Epithelial cell of proximal tubule (primary cell): ENCODE measurements around the gene TPMT. TPM values are rescaled to one million over a fixed set of nuclear protein-coding genes. Genes with fewer than 3 reads are reported as not detected.
"Not testable (repeated sequence)": the region's sequence is repeated elsewhere in the genome, so short reads cannot be mapped to it uniquely, and the experiment has no call there.

Experiments used
- DNase-seq: peaks from one replicate; pipeline ENCODE4 v3.0.0-alpha.2; 2011; ENCODE audit warnings: low read depth
- H3K4me3 ChIP-seq: 2 replicates; pipeline ENCODE4 v1.5.1; 2011; ENCODE audit warnings: low read depth, mild to moderate bottlenecking, low read length
- CTCF ChIP-seq: conservative IDR thresholded peaks from 2 replicates; pipeline ENCODE4 v1.5.1; 2012; ENCODE audit warnings: low read depth, mild to moderate bottlenecking, low read length
- total RNA-seq: library from RNA; depleted of rRNA; stranded (reverse); fragments of >200 nt; gene quantifications from 2 replicates; pipeline ENCODE4 v1.2.3, GENCODE V29; 2015

The TPMT gene
- total RNA-seq, 1 donor from 2014 or later = 13.2 TPM

GRCh38 chr6:18155864-18156421, 1.1 kb upstream of the TPMT start:
- peak overlapping the region; percentile 97 for H3K4me3 ChIP-seq
- no peak for DNase-seq
- peak; percentile 44 for TF ChIP-seq CTCF

DNA sequence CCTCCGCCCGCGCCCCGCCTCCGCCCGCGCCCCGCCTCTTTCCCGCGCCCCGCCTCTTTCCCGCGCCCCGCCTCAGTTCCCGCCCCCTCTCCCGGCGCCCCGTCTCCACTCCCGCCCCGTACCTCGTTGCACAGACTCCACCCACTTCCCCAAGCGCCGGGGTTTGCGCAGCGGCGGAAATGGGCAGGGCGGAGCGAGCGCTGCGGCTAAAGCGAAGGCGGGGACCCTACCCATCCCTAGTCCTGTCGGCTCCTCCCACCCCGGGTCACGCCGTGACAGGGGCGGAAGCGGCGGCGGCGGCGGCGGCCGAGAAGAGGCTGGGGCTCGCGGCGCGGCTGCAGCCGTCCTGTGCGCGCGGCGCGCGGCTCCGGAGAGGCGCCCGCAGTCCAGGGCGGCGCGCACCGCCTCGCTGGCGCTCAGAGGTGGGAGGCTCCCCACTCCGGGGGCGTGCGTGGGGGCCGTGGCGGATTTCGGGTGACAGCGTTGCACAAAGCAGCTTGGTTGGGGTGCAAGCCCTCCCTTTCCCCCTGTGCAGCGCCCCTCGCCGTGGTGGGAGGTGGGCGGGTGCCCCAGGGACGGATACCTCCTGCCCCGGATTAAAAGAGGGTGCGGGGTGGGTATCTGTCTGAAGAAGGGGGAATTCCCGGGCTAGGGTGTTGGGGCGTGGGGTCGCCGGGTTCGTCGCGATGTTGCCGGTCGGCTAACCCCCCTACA, 430 bp upstream of the TPMT start, which contains the start of gene KDM1B:
Gene KDM1B (plus strand): TSS at position 273 of the 714 bp plus-strand sequence. CDS start 4,474 bp downstream, outside the sequence.
- no peak for TF ChIP-seq CTCF
- DNase-seq = no peak
- peak within 1 kb of the TSS; percentile 97 for H3K4me3 ChIP-seq

GRCh38 chr6:18153311-18153703, 1.6 kb downstream of the TPMT start:
- no peak for TF ChIP-seq CTCF
- H3K4me3 ChIP-seq = peak overlapping the region; percentile 96
- no peak for DNase-seq

GRCh38 chr6:18151801-18152200, 3.1 kb downstream of the TPMT start:
- DNase-seq = no peak
- H3K4me3 ChIP-seq = no peak overlapping the region
- no peak for TF ChIP-seq CTCF

DNA sequence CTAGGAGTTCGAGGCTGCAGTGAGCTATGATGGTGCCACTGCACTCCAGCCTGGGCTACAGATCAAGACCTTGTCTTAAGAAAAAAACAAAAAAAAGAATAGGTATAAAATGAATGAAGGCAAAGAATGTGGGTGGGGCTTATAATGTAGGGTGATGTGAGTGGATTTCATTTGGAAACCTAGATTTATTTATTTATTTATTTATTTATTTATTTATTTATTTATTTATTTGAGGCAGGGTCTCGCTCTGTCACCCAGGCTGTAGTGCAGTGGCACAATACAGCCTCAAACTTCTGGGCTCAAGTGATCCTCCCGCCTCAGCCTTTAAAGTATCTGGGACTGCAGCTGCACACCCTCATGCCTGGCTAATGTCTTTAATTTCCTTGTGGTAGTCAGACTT, 3.5 kb downstream of the TPMT start:
- not testable (repeated sequence) for DNase-seq, H3K4me3 ChIP-seq

DNA sequence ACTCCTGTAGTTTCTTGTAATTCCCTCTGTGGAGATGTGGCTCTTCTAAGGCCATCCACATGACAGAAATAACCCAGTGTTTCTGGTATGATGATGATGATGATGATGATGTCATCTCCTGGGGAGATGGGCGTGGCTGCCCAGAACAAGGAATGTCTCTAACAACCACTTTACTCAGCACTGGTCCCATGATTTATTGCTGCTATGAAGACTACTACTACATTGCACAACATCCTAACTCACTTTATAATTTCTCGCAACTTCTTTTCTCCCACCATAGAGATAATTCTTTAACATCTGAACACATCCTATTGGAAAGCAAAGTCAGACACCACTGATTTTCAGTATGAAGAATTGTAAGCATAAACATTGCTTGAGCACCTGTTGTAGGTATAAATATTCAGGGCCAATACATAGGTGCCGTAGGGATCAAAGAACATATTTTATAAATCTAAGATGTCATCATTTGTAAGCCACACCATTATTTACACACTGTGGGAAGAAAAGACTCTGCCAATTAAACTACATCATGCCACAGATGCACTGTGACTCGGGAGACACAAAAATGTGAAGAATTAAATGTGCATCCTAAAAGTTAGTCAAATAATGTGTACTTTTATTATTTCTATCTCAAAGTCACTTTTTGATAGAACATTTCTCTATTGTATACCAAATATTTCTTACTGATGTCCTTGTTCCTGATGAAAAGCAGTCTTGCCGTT, 6.4 kb downstream of the TPMT start:
- no peak overlapping the region for H3K4me3 ChIP-seq
- peak; percentile 83 for DNase-seq
- TF ChIP-seq CTCF = no peak

DNA sequence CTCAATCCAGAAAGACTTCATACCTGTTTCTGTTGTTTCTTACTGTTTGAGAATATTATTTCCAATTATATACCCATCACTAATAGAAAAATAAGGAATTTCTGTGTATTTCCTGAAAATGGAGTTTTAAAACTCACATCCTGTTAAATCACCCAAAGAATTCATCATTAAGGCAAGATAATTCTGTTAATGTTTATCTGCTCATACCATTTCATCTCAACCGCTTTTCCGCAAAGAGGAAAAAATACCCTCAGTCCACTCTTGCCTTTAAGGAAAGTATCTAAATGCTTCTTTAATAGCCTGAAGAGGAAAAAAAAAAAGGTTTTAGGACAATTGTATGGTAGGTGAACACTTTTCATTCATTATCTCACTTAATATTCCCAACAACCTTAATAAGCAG, 7.3 kb downstream of the TPMT start:
- no peak for TF ChIP-seq CTCF
- no peak for DNase-seq
- H3K4me3 ChIP-seq = no peak overlapping the region
